ENCODE measurements around the gene SPEF1.

DNA sequence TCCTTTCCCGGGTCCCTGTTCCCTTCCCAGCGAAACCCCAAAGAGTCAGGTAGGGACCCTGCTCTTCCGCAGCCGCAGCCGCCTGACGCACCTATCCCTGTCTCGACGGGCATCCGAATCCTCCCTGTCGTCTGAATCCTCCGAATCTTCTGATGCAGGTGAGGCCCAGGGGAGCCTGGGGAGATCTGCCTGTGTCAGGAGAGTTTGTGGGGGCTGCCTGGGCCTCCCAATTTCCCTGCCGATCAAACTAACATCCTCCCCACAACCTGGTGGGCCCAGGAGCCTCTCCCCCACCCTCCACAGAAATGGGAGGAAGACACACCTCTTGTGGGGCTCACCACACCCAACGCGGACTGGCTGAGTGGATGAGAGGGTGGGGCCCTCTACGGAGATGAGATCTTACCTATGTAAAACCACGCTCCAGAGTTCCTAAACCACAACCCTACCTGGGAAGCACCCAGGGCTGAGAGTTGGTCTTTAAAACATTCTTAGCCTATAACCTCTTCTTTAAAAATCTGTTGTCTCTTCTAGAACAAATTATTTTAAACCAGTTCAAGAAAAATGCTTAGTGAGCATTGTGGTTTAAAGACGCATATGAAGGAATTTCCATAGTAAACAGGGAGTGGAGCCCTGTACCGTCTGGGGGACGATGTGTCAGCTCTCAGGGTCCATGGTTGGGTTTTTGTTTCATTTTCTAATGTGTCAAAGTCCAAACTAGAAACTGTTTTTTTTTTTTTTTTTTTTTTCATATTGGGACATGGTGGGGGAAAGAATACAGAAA lies 16.5 kb upstream of the SPEF1 start:
- TF ChIP-seq, protein P1, sequence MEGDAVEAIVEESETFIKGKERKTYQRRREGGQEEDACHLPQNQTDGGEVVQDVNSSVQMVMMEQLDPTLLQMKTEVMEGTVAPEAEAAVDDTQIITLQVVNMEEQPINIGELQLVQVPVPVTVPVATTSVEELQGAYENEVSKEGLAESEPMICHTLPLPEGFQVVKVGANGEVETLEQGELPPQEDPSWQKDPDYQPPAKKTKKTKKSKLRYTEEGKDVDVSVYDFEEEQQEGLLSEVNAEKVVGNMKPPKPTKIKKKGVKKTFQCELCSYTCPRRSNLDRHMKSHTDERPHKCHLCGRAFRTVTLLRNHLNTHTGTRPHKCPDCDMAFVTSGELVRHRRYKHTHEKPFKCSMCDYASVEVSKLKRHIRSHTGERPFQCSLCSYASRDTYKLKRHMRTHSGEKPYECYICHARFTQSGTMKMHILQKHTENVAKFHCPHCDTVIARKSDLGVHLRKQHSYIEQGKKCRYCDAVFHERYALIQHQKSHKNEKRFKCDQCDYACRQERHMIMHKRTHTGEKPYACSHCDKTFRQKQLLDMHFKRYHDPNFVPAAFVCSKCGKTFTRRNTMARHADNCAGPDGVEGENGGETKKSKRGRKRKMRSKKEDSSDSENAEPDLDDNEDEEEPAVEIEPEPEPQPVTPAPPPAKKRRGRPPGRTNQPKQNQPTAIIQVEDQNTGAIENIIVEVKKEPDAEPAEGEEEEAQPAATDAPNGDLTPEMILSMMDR (conservative IDR thresholded peaks at IDR 0.05; ENCODE audit: low read depth, low read length): no peak
- no peak for TF ChIP-seq SMC3 (IDR thresholded peaks at IDR 0.05; ENCODE audit: low read depth, low read length)
- no peak for TF ChIP-seq POLR2A (IDR thresholded peaks at IDR 0.05; ENCODE audit: low read depth, low read length)
- TF ChIP-seq RAD21 (IDR thresholded peaks at IDR 0.05; ENCODE audit: low read length): no peak
- TF ChIP-seq MAFK (IDR thresholded peaks at IDR 0.05; ENCODE audit: low read depth, low read length): peak; percentile 90
- TF ChIP-seq FOS (IDR thresholded peaks at IDR 0.05; ENCODE audit: low read depth, low read length): no peak
- TF ChIP-seq CEBPB (IDR thresholded peaks at IDR 0.05; ENCODE audit: low read depth, low read length): no peak
- no peak for TF ChIP-seq MAZ (IDR thresholded peaks at IDR 0.05; ENCODE audit: borderline replicate concordance, low read depth, low read length)

Data from IMR-90 (cell line).